Measurements from ENCODE around the gene SRGAP3. TPM values are rescaled to one million over a fixed set of nuclear protein-coding genes. Genes with fewer than 3 reads are reported as not detected.

Gene SRGAP3
- total RNA-seq, 2 experiments from 2014 or later = 2.8 to 3.2 TPM

- Histone ChIP-seq H3K4me1 (ENCODE audit: insufficient read depth, low read length) (no peaks in the 10 kb centered on the region), H3K9me3 (ENCODE audit: control insufficient read depth in 1 of 2, insufficient read depth in 1 of 2, low read length in 2 of 2) (no peaks in the 10 kb centered on the region), H3K4me3 (ENCODE audit: low read length) (no peak overlapping the region), H3K27me3 (ENCODE audit: control insufficient read depth in 1 of 2, insufficient read depth in 2 of 2, low read length in 2 of 2) (no peaks in the 10 kb centered on the region), H3K36me3 (ENCODE audit: insufficient read depth, low read length) (no peaks in the 10 kb centered on the region), H3K27ac (ENCODE audit: low read depth in 1 of 2, low read length in 2 of 2) (no peak overlapping the region)
- Mint-ChIP-seq H3K36me3 (ENCODE audit: low read depth) (no peaks in the 10 kb centered on the region), H3K4me3 (no peak overlapping the region), H3K9me3 (no peaks in the 10 kb centered on the region), H3K27ac (no peak overlapping the region), H3K4me1 (ENCODE audit: low read depth) (no peaks in the 10 kb centered on the region), H3K27me3 (no peaks in the 10 kb centered on the region)
- DNase-seq (no peak), ATAC-seq (ENCODE audit: poor library complexity) (no peak)
- ChIA-PET CTCF (no interaction called here), POLR2A (no interaction called here)
- TF ChIP-seq CTCF (IDR thresholded peaks at IDR 0.05) = no peak
- intact Hi-C loops (cut with DNase I, micrococcal nuclease) = no loop called here
These were observed 225.1 kb downstream of the SRGAP3 start for GRCh38 chr3:9024341-9024740.

DNA sequence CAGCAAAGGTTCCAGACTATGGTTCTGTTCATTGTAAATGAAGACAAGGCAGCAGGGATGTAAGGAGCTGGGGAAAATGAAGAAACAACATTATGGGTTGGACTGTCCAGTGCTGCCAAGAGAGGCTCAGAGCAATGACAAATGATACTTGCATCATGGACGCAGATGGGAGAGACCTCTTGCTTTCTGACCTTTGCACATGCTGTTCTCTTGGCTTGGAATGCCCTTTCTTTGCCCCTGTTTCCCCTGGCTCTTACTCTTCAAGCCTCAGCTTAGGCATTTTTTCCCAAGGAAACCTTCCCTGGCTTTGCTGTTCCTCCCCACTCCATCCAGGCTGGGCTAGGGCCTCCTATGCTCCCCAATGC lies 226.2 kb downstream of the SRGAP3 start:
- POLR2A ChIA-PET = no interaction called here
- Mint-ChIP-seq H3K27ac (no peak overlapping the region), H3K36me3 (ENCODE audit: low read depth) (no peaks in the 10 kb centered on the region), H3K4me1 (ENCODE audit: low read depth) (no peaks in the 10 kb centered on the region), H3K9me3 (no peaks in the 10 kb centered on the region), H3K4me3 (no peak overlapping the region), H3K27me3 (no peaks in the 10 kb centered on the region)
- no peak for TF ChIP-seq CTCF (IDR thresholded peaks at IDR 0.05)
- Histone ChIP-seq H3K27me3 (ENCODE audit: control insufficient read depth in 1 of 2, insufficient read depth in 2 of 2, low read length in 2 of 2) (no peaks in the 10 kb centered on the region), H3K36me3 (ENCODE audit: insufficient read depth, low read length) (no peaks in the 10 kb centered on the region), H3K4me3 (ENCODE audit: low read length) (no peak overlapping the region), H3K27ac (ENCODE audit: low read depth in 1 of 2, low read length in 2 of 2) (no peak overlapping the region), H3K9me3 (ENCODE audit: control insufficient read depth in 1 of 2, insufficient read depth in 1 of 2, low read length in 2 of 2) (no peaks in the 10 kb centered on the region), H3K4me1 (ENCODE audit: insufficient read depth, low read length) (no peaks in the 10 kb centered on the region)
- no peak for ATAC-seq (ENCODE audit: poor library complexity)
- intact Hi-C loops (cut with DNase I, micrococcal nuclease) = no loop called here
- DNase-seq = no peak
- CTCF ChIA-PET = no interaction called here

DNA sequence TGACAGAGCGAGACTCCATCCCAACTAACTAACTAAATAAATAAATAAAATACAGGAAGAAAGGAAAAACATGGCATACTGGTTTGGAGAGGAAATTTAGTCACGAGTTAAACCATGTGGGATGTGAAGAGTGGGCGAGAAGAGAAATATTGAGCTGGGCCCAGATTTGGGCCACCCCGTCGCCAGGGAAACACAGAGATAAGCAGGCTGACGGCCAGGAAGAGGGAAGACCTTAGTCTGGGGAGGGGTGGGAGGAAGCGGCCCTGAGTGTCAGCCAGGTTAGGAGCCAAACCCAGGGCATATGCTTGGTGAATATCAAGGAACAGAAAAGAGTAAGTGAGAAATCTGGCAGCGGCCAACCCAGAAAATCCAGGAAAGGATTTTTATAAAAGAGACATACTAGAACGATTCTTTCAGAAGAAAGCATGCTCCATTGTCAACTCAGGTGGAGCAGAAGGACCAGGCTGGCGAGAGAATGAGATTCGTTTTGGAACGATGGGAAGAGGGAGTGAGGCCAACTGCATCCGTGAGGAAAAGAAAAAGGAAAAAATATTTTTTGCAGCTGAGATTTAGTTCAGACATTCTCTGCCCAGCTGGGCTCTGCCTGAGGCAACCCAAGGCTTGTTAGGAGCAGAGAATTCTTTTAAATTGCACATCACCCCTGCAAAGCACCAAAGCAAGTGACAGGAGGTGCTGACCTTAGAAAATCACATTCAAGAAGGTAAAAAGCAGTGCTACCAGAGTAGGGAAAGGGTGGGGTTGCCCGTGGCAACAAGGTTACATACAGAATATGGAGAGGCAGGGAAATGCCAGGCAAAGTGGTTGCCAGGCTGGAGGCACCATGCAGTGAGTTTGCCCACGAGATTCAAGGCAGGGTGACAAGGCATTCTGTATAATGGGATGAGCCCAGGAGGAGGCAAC lies 226.9 kb downstream of the SRGAP3 start:
- no peak overlapping the region for H3K27ac Mint-ChIP-seq

More for the DNA sequence above, 226.9 kb downstream of the SRGAP3 start:
- no peaks in the 10 kb centered on the region for H3K27me3 Mint-ChIP-seq
- ChIA-PET CTCF (no interaction called here), POLR2A (no interaction called here)
- Histone ChIP-seq H3K27ac (ENCODE audit: low read depth in 1 of 2, low read length in 2 of 2) (no peak overlapping the region), H3K27me3 (ENCODE audit: control insufficient read depth in 1 of 2, insufficient read depth in 2 of 2, low read length in 2 of 2) (no peaks in the 10 kb centered on the region), H3K36me3 (ENCODE audit: insufficient read depth, low read length) (no peaks in the 10 kb centered on the region), H3K4me1 (ENCODE audit: insufficient read depth, low read length) (no peaks in the 10 kb centered on the region), H3K4me3 (ENCODE audit: low read length) (no peak overlapping the region), H3K9me3 (ENCODE audit: control insufficient read depth in 1 of 2, insufficient read depth in 1 of 2, low read length in 2 of 2) (no peaks in the 10 kb centered on the region)
- no peak overlapping the region for H3K4me3 Mint-ChIP-seq
- intact Hi-C loops (cut with DNase I, micrococcal nuclease) = no loop called here
- no peaks in the 10 kb centered on the region for H3K9me3 Mint-ChIP-seq
- H3K4me1 Mint-ChIP-seq (ENCODE audit: low read depth) = no peaks in the 10 kb centered on the region
- H3K36me3 Mint-ChIP-seq (ENCODE audit: low read depth) = no peaks in the 10 kb centered on the region
- ATAC-seq (ENCODE audit: poor library complexity) (no peak), DNase-seq (no peak)
- no peak for TF ChIP-seq CTCF (IDR thresholded peaks at IDR 0.05)
